ENCODE measurements around the gene MRPS27. TPM values are rescaled to one million over a fixed set of nuclear protein-coding genes. Genes with fewer than 3 reads are reported as not detected.

Gene MRPS27
- total and polyA plus RNA-seq, 9 of the 15 experiments (the other 6 are each of a cell fraction or from before 2014, with no cell fraction given) = 73.6 to 144 (median 106) TPM

- TF ChIP-seq RREB1 (CRISPR knock-in tag; IDR thresholded peaks at IDR 0.05) = 0 out of 2 replicates have a peak, but pooled peaks have one; percentile 31
- TF ChIP-seq PTTG1 (tag; IDR thresholded peaks at IDR 0.05; ENCODE audit: low read depth) = no peak
- no peak for TF ChIP-seq KLF6 (CRISPR knock-in tag; IDR thresholded peaks at IDR 0.05; ENCODE audit: borderline replicate concordance)
- TF ChIP-seq ZNF277 (CRISPR knock-in tag; IDR thresholded peaks at IDR 0.05; ENCODE audit: borderline replicate concordance) = no peak
- no peak for TF ChIP-seq ARHGAP35 (IDR thresholded peaks at IDR 0.05; ENCODE audit: partially characterized antibody)
- no peak for TF ChIP-seq ZNF133 (CRISPR knock-in tag; IDR thresholded peaks at IDR 0.05)
- no peak for TF ChIP-seq KLF10 (CRISPR knock-in tag; IDR thresholded peaks at IDR 0.05)
- TF ChIP-seq CBX1 (IDR thresholded peaks at IDR 0.05; ENCODE audit: low read depth) = no peak
- no peak for TF ChIP-seq KDM4B (IDR thresholded peaks at IDR 0.05; ENCODE audit: borderline replicate concordance in 2 of 2, low read depth in 1 of 2)
- no peak for TF ChIP-seq RFX1 (IDR thresholded peaks at IDR 0.05)
- no peak for TF ChIP-seq ZFX (CRISPR knock-in tag; IDR thresholded peaks at IDR 0.05)
- TF ChIP-seq FOXO4 (CRISPR knock-in tag; IDR thresholded peaks at IDR 0.05) = no peak
- no peak for TF ChIP-seq SP2 (IDR thresholded peaks at IDR 0.05; ENCODE audit: extremely low read depth, low read depth, low read length, poor library complexity, severe bottlenecking)
- no peak for TF ChIP-seq ZNF780A (CRISPR knock-in tag; IDR thresholded peaks at IDR 0.05)
- TF ChIP-seq NONO (IDR thresholded peaks at IDR 0.05; ENCODE audit: low read depth in 2 of 2, low read length in 1 of 2) = no peak
- no peak for TF ChIP-seq MTA1 (IDR thresholded peaks at IDR 0.05; ENCODE audit: borderline replicate concordance)
- no peak for TF ChIP-seq ZFP36 (IDR thresholded peaks at IDR 0.05; ENCODE audit: low read depth, low read length, partially characterized antibody)
- TF ChIP-seq VEZF1 (CRISPR knock-in tag; IDR thresholded peaks at IDR 0.05) = no peak
- peak; percentile 82 for TF ChIP-seq CBFA2T3 (IDR thresholded peaks at IDR 0.05)
- no peak for TF ChIP-seq SUPT5H (IDR thresholded peaks at IDR 0.05)
These were observed 93.1 kb downstream of the MRPS27 start (continued) for GRCh38 chr5:72226950-72227349.
